K562 (cell line): Measurements from ENCODE around the gene ARHGDIA. TPM values are rescaled to one million over a fixed set of nuclear protein-coding genes. Genes with fewer than 3 reads are reported as not detected.

Source experiments
- ESRRA ChIP-seq: fragments of 450-650 bp; IDR thresholded peaks from 2 replicates; pipeline ENCODE4 v1.6.1; 2014; ENCODE audit warnings: low read depth, mild to moderate bottlenecking, moderate library complexity, borderline replicate concordance
- FUS ChIP-seq: fragments of 200-400 bp; formaldehyde crosslinking; optimal IDR thresholded peaks from 2 replicates; pipeline ENCODE3; 2017; ENCODE audit warnings: low read depth, low read length
- MCM5 ChIP-seq: fragments of 450-650 bp; IDR thresholded peaks from 2 replicates; pipeline ENCODE4 v1.6.1; 2016; ENCODE audit warnings: low read depth
- MTF1 ChIP-seq: fragments of 250-450 bp; sonication (Bioruptor Pico); IDR thresholded peaks from 2 replicates; pipeline ENCODE4 v1.9.0; 2021; ENCODE audit warnings: moderate library complexity, mild to moderate bottlenecking, inconsistent platforms, borderline replicate concordance
- RBFOX2 ChIP-seq: fragments of 200-400 bp; formaldehyde crosslinking; IDR thresholded peaks from 2 replicates; pipeline ENCODE4 v1.6.1; 2017; ENCODE audit warnings: low read depth, mild to moderate bottlenecking, low read length, moderate library complexity
- RBM25 ChIP-seq: fragments of 200-400 bp; formaldehyde crosslinking; IDR thresholded peaks from 2 replicates; pipeline ENCODE4 v1.6.1; 2018; ENCODE audit warnings: low read length, low read depth, moderate library complexity; ENCODE audit not compliant: severe bottlenecking
- SRSF3 ChIP-seq: fragments of 200-400 bp; formaldehyde crosslinking; IDR thresholded peaks from 2 replicates; pipeline ENCODE4 v1.6.1; 2016; ENCODE audit warnings: mild to moderate bottlenecking, low read length, moderate library complexity; ENCODE audit not compliant: insufficient read depth
- ZNF224 ChIP-seq: sonication (generic); formaldehyde crosslinking; IDR thresholded peaks from 2 replicates; pipeline ENCODE4 v1.8.0; 2022; ENCODE audit warnings: mild to moderate bottlenecking, missing genetic modification reagents
- polyA plus RNA-seq, 8 experiments: library from polyadenylated mRNA; depleted of rRNA in 4 of 8; stranded (reverse) in 5 of 8; unstranded in 3 of 8; fragments of >200 nt; fragmentation: Nextera tagmentation in 2 of 8; fragmentation: Illumina TruSeq in 1 of 8; extraction: Ambion mirVana in 2 of 8; extraction: Trizol in 1 of 8; gene quantifications; 2 replicates each; pipeline versions ENCODE4 v1.2.1 to v1.2.3, GENCODE V29; 2011 to 2014; ENCODE audit warnings: inconsistent platforms in 1 of 8, missing spikeins in 1 of 8
- total RNA-seq, 7 experiments: library from RNA; depleted of rRNA in 6 of 7; stranded (reverse); fragments of >200 nt in 6 of 7; fragmentation: Illumina TruSeq in 2 of 7; extraction: Trizol in 2 of 7; gene quantifications; 2 replicates each; pipeline versions ENCODE4 v1.2.1 to v1.2.3, GENCODE V29; 2011 to 2021; ENCODE audit warnings: low replicate concordance in 1 of 7
- TF ChIP-seq, protein P1 (sequence below): fragments of 450-650 bp; IDR thresholded peaks from 2 replicates; pipeline ENCODE4 v1.6.1; 2018; ENCODE audit not compliant: partially characterized antibody
- TF ChIP-seq, protein P2 (sequence below): fragments of 450-650 bp; formaldehyde crosslinking; conservative IDR thresholded peaks from 2 replicates; pipeline ENCODE4 v1.4.0; 2022; ENCODE audit warnings: mild to moderate bottlenecking, missing genetic modification characterization
- TF ChIP-seq, protein P3 (sequence below): sonication (generic); formaldehyde crosslinking; IDR thresholded peaks from 2 replicates; pipeline ENCODE4 v1.8.0; 2023; ENCODE audit warnings: mild to moderate bottlenecking, missing genetic modification reagents
- TF ChIP-seq, protein P4 (sequence below): fragments of 250-450 bp; sonication (Bioruptor Pico); IDR thresholded peaks from 2 replicates; pipeline ENCODE4 v1.9.0; 2021; ENCODE audit warnings: mild to moderate bottlenecking, inconsistent platforms

The ARHGDIA gene
- total and polyA plus RNA-seq, 9 of the 15 experiments (the other 6 are each of a cell fraction or from before 2014, with no cell fraction given), result 9.6 to 340 (median 97.6) TPM

- TF ChIP-seq, protein P1, sequence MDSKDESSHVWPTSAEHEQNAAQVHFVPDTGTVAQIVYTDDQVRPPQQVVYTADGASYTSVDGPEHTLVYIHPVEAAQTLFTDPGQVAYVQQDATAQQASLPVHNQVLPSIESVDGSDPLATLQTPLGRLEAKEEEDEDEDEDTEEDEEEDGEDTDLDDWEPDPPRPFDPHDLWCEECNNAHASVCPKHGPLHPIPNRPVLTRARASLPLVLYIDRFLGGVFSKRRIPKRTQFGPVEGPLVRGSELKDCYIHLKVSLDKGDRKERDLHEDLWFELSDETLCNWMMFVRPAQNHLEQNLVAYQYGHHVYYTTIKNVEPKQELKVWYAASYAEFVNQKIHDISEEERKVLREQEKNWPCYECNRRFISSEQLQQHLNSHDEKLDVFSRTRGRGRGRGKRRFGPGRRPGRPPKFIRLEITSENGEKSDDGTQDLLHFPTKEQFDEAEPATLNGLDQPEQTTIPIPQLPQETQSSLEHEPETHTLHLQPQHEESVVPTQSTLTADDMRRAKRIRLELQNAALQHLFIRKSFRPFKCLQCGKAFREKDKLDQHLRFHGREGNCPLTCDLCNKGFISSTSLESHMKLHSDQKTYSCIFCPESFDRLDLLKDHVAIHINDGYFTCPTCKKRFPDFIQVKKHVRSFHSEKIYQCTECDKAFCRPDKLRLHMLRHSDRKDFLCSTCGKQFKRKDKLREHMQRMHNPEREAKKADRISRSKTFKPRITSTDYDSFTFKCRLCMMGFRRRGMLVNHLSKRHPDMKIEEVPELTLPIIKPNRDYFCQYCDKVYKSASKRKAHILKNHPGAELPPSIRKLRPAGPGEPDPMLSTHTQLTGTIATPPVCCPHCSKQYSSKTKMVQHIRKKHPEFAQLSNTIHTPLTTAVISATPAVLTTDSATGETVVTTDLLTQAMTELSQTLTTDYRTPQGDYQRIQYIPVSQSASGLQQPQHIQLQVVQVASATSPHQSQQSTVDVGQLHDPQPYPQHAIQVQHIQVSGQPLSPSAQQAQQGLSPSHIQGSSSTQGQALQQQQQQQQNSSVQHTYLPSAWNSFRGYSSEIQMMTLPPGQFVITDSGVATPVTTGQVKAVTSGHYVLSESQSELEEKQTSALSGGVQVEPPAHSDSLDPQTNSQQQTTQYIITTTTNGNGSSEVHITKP, result no peak
- TF ChIP-seq MTF1 (CRISPR knock-in tag) (no peak), ESRRA (no peak), FUS (no peak), MCM5 (no peak), SRSF3 (0 out of 2 replicates have a peak, but pooled peaks have one; percentile 66), RBM25 (no peak), ZNF224 (no peak), RBFOX2 (peak; percentile 66)
- TF ChIP-seq, protein P2, sequence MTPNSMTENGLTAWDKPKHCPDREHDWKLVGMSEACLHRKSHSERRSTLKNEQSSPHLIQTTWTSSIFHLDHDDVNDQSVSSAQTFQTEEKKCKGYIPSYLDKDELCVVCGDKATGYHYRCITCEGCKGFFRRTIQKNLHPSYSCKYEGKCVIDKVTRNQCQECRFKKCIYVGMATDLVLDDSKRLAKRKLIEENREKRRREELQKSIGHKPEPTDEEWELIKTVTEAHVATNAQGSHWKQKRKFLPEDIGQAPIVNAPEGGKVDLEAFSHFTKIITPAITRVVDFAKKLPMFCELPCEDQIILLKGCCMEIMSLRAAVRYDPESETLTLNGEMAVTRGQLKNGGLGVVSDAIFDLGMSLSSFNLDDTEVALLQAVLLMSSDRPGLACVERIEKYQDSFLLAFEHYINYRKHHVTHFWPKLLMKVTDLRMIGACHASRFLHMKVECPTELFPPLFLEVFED, result no peak
- TF ChIP-seq, protein P3, sequence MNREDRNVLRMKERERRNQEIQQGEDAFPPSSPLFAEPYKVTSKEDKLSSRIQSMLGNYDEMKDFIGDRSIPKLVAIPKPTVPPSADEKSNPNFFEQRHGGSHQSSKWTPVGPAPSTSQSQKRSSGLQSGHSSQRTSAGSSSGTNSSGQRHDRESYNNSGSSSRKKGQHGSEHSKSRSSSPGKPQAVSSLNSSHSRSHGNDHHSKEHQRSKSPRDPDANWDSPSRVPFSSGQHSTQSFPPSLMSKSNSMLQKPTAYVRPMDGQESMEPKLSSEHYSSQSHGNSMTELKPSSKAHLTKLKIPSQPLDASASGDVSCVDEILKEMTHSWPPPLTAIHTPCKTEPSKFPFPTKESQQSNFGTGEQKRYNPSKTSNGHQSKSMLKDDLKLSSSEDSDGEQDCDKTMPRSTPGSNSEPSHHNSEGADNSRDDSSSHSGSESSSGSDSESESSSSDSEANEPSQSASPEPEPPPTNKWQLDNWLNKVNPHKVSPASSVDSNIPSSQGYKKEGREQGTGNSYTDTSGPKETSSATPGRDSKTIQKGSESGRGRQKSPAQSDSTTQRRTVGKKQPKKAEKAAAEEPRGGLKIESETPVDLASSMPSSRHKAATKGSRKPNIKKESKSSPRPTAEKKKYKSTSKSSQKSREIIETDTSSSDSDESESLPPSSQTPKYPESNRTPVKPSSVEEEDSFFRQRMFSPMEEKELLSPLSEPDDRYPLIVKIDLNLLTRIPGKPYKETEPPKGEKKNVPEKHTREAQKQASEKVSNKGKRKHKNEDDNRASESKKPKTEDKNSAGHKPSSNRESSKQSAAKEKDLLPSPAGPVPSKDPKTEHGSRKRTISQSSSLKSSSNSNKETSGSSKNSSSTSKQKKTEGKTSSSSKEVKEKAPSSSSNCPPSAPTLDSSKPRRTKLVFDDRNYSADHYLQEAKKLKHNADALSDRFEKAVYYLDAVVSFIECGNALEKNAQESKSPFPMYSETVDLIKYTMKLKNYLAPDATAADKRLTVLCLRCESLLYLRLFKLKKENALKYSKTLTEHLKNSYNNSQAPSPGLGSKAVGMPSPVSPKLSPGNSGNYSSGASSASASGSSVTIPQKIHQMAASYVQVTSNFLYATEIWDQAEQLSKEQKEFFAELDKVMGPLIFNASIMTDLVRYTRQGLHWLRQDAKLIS, result no peak; the same call in 1 of the 2 replicates
- TF ChIP-seq, protein P4, sequence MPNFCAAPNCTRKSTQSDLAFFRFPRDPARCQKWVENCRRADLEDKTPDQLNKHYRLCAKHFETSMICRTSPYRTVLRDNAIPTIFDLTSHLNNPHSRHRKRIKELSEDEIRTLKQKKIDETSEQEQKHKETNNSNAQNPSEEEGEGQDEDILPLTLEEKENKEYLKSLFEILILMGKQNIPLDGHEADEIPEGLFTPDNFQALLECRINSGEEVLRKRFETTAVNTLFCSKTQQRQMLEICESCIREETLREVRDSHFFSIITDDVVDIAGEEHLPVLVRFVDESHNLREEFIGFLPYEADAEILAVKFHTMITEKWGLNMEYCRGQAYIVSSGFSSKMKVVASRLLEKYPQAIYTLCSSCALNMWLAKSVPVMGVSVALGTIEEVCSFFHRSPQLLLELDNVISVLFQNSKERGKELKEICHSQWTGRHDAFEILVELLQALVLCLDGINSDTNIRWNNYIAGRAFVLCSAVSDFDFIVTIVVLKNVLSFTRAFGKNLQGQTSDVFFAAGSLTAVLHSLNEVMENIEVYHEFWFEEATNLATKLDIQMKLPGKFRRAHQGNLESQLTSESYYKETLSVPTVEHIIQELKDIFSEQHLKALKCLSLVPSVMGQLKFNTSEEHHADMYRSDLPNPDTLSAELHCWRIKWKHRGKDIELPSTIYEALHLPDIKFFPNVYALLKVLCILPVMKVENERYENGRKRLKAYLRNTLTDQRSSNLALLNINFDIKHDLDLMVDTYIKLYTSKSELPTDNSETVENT, result no peak
Measured at GRCh38 chr17:81890447-81891302, 19.5 kb upstream of the ARHGDIA start (continued).
